H1 (cell line): ENCODE data around the gene TFDP1. TPM values are rescaled to one million over a fixed set of nuclear protein-coding genes. Genes with fewer than 3 reads are reported as not detected.

Experiments
- CTCF ChIA-PET: fragments of 300-600 bp; sonication (Branson Sonifier 250); formaldehyde crosslinking; loops from one replicate; lab custom pipeline; 2021; ENCODE audit not compliant: partially characterized antibody; lab: Charles Lee
- POLR2A ChIA-PET: fragments of 300-600 bp; sonication (Branson Sonifier 250); formaldehyde crosslinking; loops from one replicate; lab custom pipeline; 2021; ENCODE audit warnings: inconsistent platforms; ENCODE audit not compliant: partially characterized antibody; lab: Charles Lee
- DNase-seq, 2 experiments: peaks; one replicate each; pipeline versions ENCODE4 v3.0.0 to v3.0.0-alpha.2; 2010 to 2022; ENCODE audit warnings: low spot score in 2 of 2, low read depth in 1 of 2, mixed read lengths in 1 of 2
- FAIRE-seq: peaks from 2 replicates; lab custom pipeline; 2011; peaks lifted over from hg19 to GRCh38; lab: Jason Lieb, UNC
- H2AFZ ChIP-seq: 2 replicates; pipeline ENCODE4 v1.8.1; 2012; ENCODE audit warnings: low read length, inconsistent platforms
- H2AK5ac ChIP-seq: 2 replicates; pipeline ENCODE4 v1.6.1; 2013; ENCODE audit warnings: low read depth, low read length
- H2BK120ac ChIP-seq: replicated peaks from 2 replicates; pipeline ENCODE3; 2013; ENCODE audit warnings: low read depth, low read length, inconsistent platforms
- H2BK12ac ChIP-seq: 2 replicates; pipeline ENCODE4 v1.6.1; 2013; ENCODE audit warnings: low read depth, low read length
- H2BK15ac ChIP-seq: 2 replicates; pipeline ENCODE4 v1.6.1; 2013; ENCODE audit warnings: low read length
- H2BK20ac ChIP-seq: 2 replicates; pipeline ENCODE4 v1.6.1; 2013; ENCODE audit warnings: low read length
- H2BK5ac ChIP-seq: 2 replicates; pipeline ENCODE4 v1.6.1; 2013; ENCODE audit warnings: low read depth, low read length
- H3K14ac ChIP-seq: 2 replicates; pipeline ENCODE4 v1.6.1; 2013; ENCODE audit warnings: inconsistent platforms; ENCODE audit not compliant: insufficient read length
- H3K18ac ChIP-seq: 2 replicates; pipeline ENCODE4 v1.6.1; 2013; ENCODE audit warnings: low read length; ENCODE audit errors: extremely low read depth
- H3K23ac ChIP-seq: 2 replicates; pipeline ENCODE4 v1.6.1; 2013; ENCODE audit warnings: inconsistent platforms; ENCODE audit not compliant: insufficient read length
- H3K23me2 ChIP-seq: 2 replicates; pipeline ENCODE4 v1.6.1; 2013; ENCODE audit warnings: low read depth, low read length
- H3K27ac ChIP-seq: 2 replicates; pipeline ENCODE4 v1.6.1; 2011; ENCODE audit warnings: low read depth, low read length, inconsistent platforms
- H3K27me3 ChIP-seq, 4 experiments: replicated peaks in 1 of 4; 1 replicate in 1 of 4; 2 replicates in 3 of 4; pipeline versions ENCODE4 v1.6.1 to v1.8.1; 2011 to 2013; ENCODE audit warnings: low read length in 3 of 4, mild to moderate bottlenecking in 3 of 4, inconsistent platforms in 2 of 4, mixed read lengths in 2 of 4, moderate library complexity in 1 of 4; ENCODE audit not compliant: control insufficient read depth in 3 of 4, insufficient read depth in 3 of 4; ENCODE audit errors: extremely low read depth in 1 of 4
- H3K36me3 ChIP-seq, 4 experiments: 2 replicates each; pipeline versions ENCODE4 v1.6.1 to v1.8.1; 2011 to 2013; ENCODE audit warnings: mild to moderate bottlenecking in 4 of 4, low read length in 3 of 4, moderate library complexity in 2 of 4, control low read depth in 1 of 4, inconsistent platforms in 1 of 4; ENCODE audit not compliant: insufficient read depth in 4 of 4, control insufficient read depth in 2 of 4
- H3K4ac ChIP-seq: replicated peaks from 2 replicates; pipeline ENCODE3; 2013; ENCODE audit warnings: low read length, low read depth, mixed read lengths, inconsistent platforms; ENCODE audit not compliant: insufficient read length
- H3K4me1 ChIP-seq, 4 experiments: replicated peaks in 1 of 4; 1 replicate in 1 of 4; 2 replicates in 3 of 4; pipeline versions ENCODE4 v1.6.1 to v1.8.1; 2011 to 2013; ENCODE audit warnings: low read length in 3 of 4, inconsistent platforms in 2 of 4, mixed read lengths in 1 of 4; ENCODE audit not compliant: insufficient read depth in 4 of 4, control insufficient read depth in 3 of 4
- H3K4me2 ChIP-seq, 2 experiments: 2 replicates each; pipeline versions ENCODE4 v1.6.1 to v1.8.1; 2011 to 2013; ENCODE audit warnings: low read depth in 2 of 2, low read length in 2 of 2, control low read depth in 1 of 2, inconsistent platforms in 1 of 2, mild to moderate bottlenecking in 1 of 2; ENCODE audit not compliant: insufficient read depth in 1 of 2
- H3K4me3 ChIP-seq, 4 experiments: fragments of 200-600, 300-600 bp in 1 of 4; sonication (generic), shearing (Covaris generic), sonication (Bioruptor Twin) in 1 of 4; 2 replicates each; pipeline versions ENCODE4 v1.5.1 to v1.8.1; 2011 to 2016; ENCODE audit warnings: low read length in 4 of 4, low read depth in 3 of 4, control low read depth in 2 of 4, inconsistent platforms in 2 of 4, mild to moderate bottlenecking in 2 of 4, mixed read lengths in 1 of 4, moderate library complexity in 1 of 4; ENCODE audit not compliant: insufficient read depth in 2 of 4; ENCODE audit errors: extremely low read depth in 1 of 4
- H3K56ac ChIP-seq: replicated peaks from 2 replicates; pipeline ENCODE3; 2013; ENCODE audit warnings: low read depth, mild to moderate bottlenecking, mixed read lengths, low read length, inconsistent platforms; ENCODE audit not compliant: insufficient read length
- H3K79me1 ChIP-seq: 2 replicates; pipeline ENCODE4 v1.6.1; 2013; ENCODE audit warnings: low read depth, low read length, control low read depth
- H3K79me2 ChIP-seq, 2 experiments: 2 replicates each; pipeline versions ENCODE4 v1.6.1 to v1.8.1; 2012 to 2013; ENCODE audit warnings: low read length in 2 of 2, mild to moderate bottlenecking in 2 of 2, inconsistent platforms in 1 of 2; ENCODE audit not compliant: insufficient read depth in 2 of 2, control insufficient read depth in 1 of 2
- H3K9ac ChIP-seq, 4 experiments: replicated peaks in 1 of 4; 1 replicate in 1 of 4; 2 replicates in 3 of 4; pipeline versions ENCODE4 v1.6.1 to v1.8.1; 2011 to 2013; ENCODE audit warnings: low read depth in 3 of 4, low read length in 3 of 4, control low read depth in 2 of 4, mild to moderate bottlenecking in 2 of 4, moderate library complexity in 2 of 4, inconsistent platforms in 1 of 4; ENCODE audit errors: extremely low read depth in 1 of 4
- H3K9me3 ChIP-seq, 2 experiments: 2 replicates each; pipeline versions ENCODE4 v1.6.1 to v1.8.1; 2012 to 2013; ENCODE audit warnings: mild to moderate bottlenecking in 2 of 2, moderate library complexity in 2 of 2, control low read depth in 1 of 2, inconsistent platforms in 1 of 2, low read depth in 1 of 2, low read length in 1 of 2, mixed read lengths in 1 of 2; ENCODE audit not compliant: insufficient read depth in 2 of 2
- H4K20me1 ChIP-seq, 2 experiments: replicated peaks in 1 of 2; 2 replicates each; pipeline versions ENCODE3 to v1.8.1; 2011 to 2013; ENCODE audit warnings: inconsistent platforms in 2 of 2, low read length in 2 of 2, mild to moderate bottlenecking in 1 of 2; ENCODE audit not compliant: insufficient read depth in 2 of 2, control insufficient read depth in 1 of 2
- H4K5ac ChIP-seq: 2 replicates; pipeline ENCODE4 v1.6.1; 2013; ENCODE audit warnings: low read length, low read depth, mixed read lengths, inconsistent platforms; ENCODE audit not compliant: insufficient read length
- H4K8ac ChIP-seq: 2 replicates; pipeline ENCODE4 v1.8.0; 2013; ENCODE audit warnings: mild to moderate bottlenecking, moderate library complexity, low read length, inconsistent platforms; ENCODE audit not compliant: insufficient read depth; ENCODE audit errors: extremely low read depth
- H4K91ac ChIP-seq: replicated peaks from 2 replicates; pipeline ENCODE3; 2013; ENCODE audit warnings: low read length, mixed read lengths, inconsistent platforms; ENCODE audit not compliant: insufficient read length
- CBX8 ChIP-seq: fragments of 300-800, 300-1000 bp; sonication (generic); IDR thresholded peaks from 2 replicates; pipeline ENCODE4 v1.7.1; 2016; ENCODE audit warnings: low read depth, low read length, borderline replicate concordance
- CEBPB ChIP-seq: IDR thresholded peaks from 2 replicates; pipeline ENCODE4 v1.6.1; 2012; ENCODE audit warnings: low read depth, low read length
- CREB1 ChIP-seq: IDR thresholded peaks from 2 replicates; pipeline ENCODE4 v1.6.1; 2012; ENCODE audit warnings: inconsistent platforms
- E2F6 ChIP-seq: IDR thresholded peaks from 2 replicates; pipeline ENCODE4 v1.6.1; 2012; ENCODE audit warnings: inconsistent platforms
- GABPA ChIP-seq: IDR thresholded peaks from 2 replicates; pipeline ENCODE4 v1.6.1; 2011; ENCODE audit warnings: mild to moderate bottlenecking, low read length, moderate library complexity, borderline replicate concordance; ENCODE audit not compliant: insufficient read depth
- HDAC2 ChIP-seq, 2 experiments: fragments of 300-600 bp in 1 of 2; sonication (generic) in 1 of 2; IDR thresholded peaks; 2 replicates each; pipeline ENCODE4 v1.6.1; 2011 to 2012; ENCODE audit warnings: low read depth in 2 of 2, low read length in 2 of 2, mild to moderate bottlenecking in 2 of 2, moderate library complexity in 2 of 2, borderline replicate concordance in 1 of 2, inconsistent platforms in 1 of 2
- POU5F1 ChIP-seq: IDR thresholded peaks from 2 replicates; pipeline ENCODE4 v1.6.1; 2011; ENCODE audit warnings: low read depth, mild to moderate bottlenecking, low read length, moderate library complexity
- RFX5 ChIP-seq: IDR thresholded peaks from 2 replicates; pipeline ENCODE4 v1.6.1; 2011; ENCODE audit warnings: low read depth, low read length, improper control_type of control experiment, borderline replicate concordance
- RXRA ChIP-seq: IDR thresholded peaks from 2 replicates; pipeline ENCODE4 v1.6.1; 2011; ENCODE audit warnings: low read depth, mild to moderate bottlenecking, low read length, moderate library complexity; ENCODE audit not compliant: insufficient read depth
- SUZ12 ChIP-seq: fragments of 200-600 bp; sonication (generic); IDR thresholded peaks from 2 replicates; pipeline ENCODE4 v1.6.1; 2012; ENCODE audit warnings: mild to moderate bottlenecking, inconsistent platforms, low read length, moderate library complexity, mixed read lengths
- USF2 ChIP-seq: IDR thresholded peaks from 2 replicates; pipeline ENCODE4 v1.6.1; 2011; ENCODE audit warnings: low read length, improper control_type of control experiment
- WGBS, 2 experiments: shearing (Covaris generic) in 1 of 2; methylation state at CpG; one replicate each; pipeline versions ENCODE4 v1.1.6 to v1.1.7; 2013 to 2015; ENCODE audit warnings: low lambda C conversion rate in 2 of 2, mixed read lengths in 2 of 2, inconsistent platforms in 1 of 2, low coverage in 1 of 2, missing lambda C conversion rate in 1 of 2; ENCODE audit not compliant: insufficient replicate concordance in 2 of 2, insufficient coverage in 1 of 2, insufficient read length in 1 of 2; ENCODE audit errors: extremely low coverage in 1 of 2, missing lambda C conversion rate in 1 of 2; 5-methylcytosine and 5-hydroxymethylcytosine counted together
- polyA plus RNA-seq, 7 experiments: library from polyadenylated mRNA; depleted of rRNA in 3 of 7; stranded (reverse) in 5 of 7; unstranded in 2 of 7; fragments of >200 nt in 5 of 7; fragments of 200-250 nt in 2 of 7; gene quantifications; 1 replicate in 5 of 7; 2 replicates in 1 of 7; 4 replicates in 1 of 7; pipeline versions ENCODE4 v1.2.1 to v1.2.3, GENCODE V29; 2011 to 2013; ENCODE audit warnings: missing spikeins in 2 of 7, mixed read lengths in 2 of 7
- total RNA-seq: library from RNA; stranded (reverse); fragmentation: NEBNext Ultra II Directional; extraction: Animal tissue kit (Norgen Biotek cat#: 25700); gene quantifications from 2 replicates; pipeline ENCODE4 v1.2.1, GENCODE V29; 2021

Gene TFDP1
- total and polyA plus RNA-seq, 2 of the 8 experiments (the other 6 are each of a cell fraction or from before 2014, with no cell fraction given), result 43.6 to 81.9 TPM

GRCh38 chr13:113655346-113656002 lies 70.9 kb downstream of the TFDP1 start:
- H3K23me2 ChIP-seq, result no peaks in the 10 kb centered on the region
- H3K14ac ChIP-seq, result no peak overlapping the region
- no peaks in the 10 kb centered on the region for H3K36me3 ChIP-seq
- H2BK15ac ChIP-seq, result no peak overlapping the region
- no peak overlapping the region for H2BK120ac ChIP-seq
- H2BK20ac ChIP-seq, result no peak overlapping the region
- H3K4me2 ChIP-seq, result no peak overlapping the region
- H2AK5ac ChIP-seq, result no peak overlapping the region
- H4K20me1 ChIP-seq, result no peaks in the 10 kb centered on the region
- no peak for TF ChIP-seq CREB1
- TF ChIP-seq USF2, result no peak
- no peak for TF ChIP-seq RFX5
- TF ChIP-seq GABPA, result no peak
- no peak for TF ChIP-seq RXRA
- TF ChIP-seq E2F6, result no peak
- TF ChIP-seq CEBPB, result no peak
- no peak for TF ChIP-seq SUZ12
- no peak for TF ChIP-seq POU5F1
- no peak for TF ChIP-seq CBX8
- TF ChIP-seq HDAC2 (IDR thresholded peaks at IDR 0.05; ENCODE audit: borderline replicate concordance in 1 of 2, low read depth in 2 of 2, low read length in 2 of 2), result no peak
- H3K4me3 ChIP-seq, result no peak overlapping the region
- no peak overlapping the region for H4K91ac ChIP-seq
- no peaks in the 10 kb centered on the region for H3K79me1 ChIP-seq
- no peaks in the 10 kb centered on the region for H3K79me2 ChIP-seq
- no peaks in the 10 kb centered on the region for H3K9me3 ChIP-seq
- CTCF ChIA-PET, result interaction anchor here (1.1 to 1.5 kb wide), 3 partner anchors 9 to 204 kb away, joined by 3 to 6 read pairs (median 3); no protein-coding TSS in a partner anchor
- no peak overlapping the region for H4K5ac ChIP-seq
- POLR2A ChIA-PET, result interaction anchor here (1.3 to 1.8 kb wide), 2 partner anchors 9 to 12 kb away, joined by 3 to 4 read pairs; no protein-coding TSS in a partner anchor
- FAIRE-seq (no peak), DNase-seq (no peak)
- no peak overlapping the region for H3K9ac ChIP-seq
- no peak overlapping the region; the same call in none of the 2 replicates for H4K8ac ChIP-seq
- no peak overlapping the region for H3K23ac ChIP-seq
- no peak overlapping the region for H3K56ac ChIP-seq
- H3K18ac ChIP-seq, result no peak overlapping the region
- no peak overlapping the region for H2BK12ac ChIP-seq
- 94% methylated on average over 14 of the region's 15 CpGs; no CpG with 5 or more reads in 1 of the 2 experiments for WGBS, 2 experiments
- no peaks in the 10 kb centered on the region for H3K4me1 ChIP-seq
- H2AFZ ChIP-seq, result no peak overlapping the region
- no peak overlapping the region for H2BK5ac ChIP-seq
- no peaks in the 10 kb centered on the region for H3K27me3 ChIP-seq
- H3K27ac ChIP-seq, result no peak overlapping the region
- H3K4ac ChIP-seq, result no peak overlapping the region
